SH-SY5Y (cell line): Measurements from ENCODE around the gene CNTN2.

Experiments used
- GATA2 ChIP-seq: IDR thresholded peaks from 2 replicates; pipeline ENCODE4 v1.6.1; 2011; ENCODE audit warnings: mild to moderate bottlenecking, low read depth, low read length
- GATA3 ChIP-seq: IDR thresholded peaks from 2 replicates; pipeline ENCODE4 v1.6.1; 2011; ENCODE audit warnings: low read depth, mild to moderate bottlenecking, low read length, moderate library complexity

DNA sequence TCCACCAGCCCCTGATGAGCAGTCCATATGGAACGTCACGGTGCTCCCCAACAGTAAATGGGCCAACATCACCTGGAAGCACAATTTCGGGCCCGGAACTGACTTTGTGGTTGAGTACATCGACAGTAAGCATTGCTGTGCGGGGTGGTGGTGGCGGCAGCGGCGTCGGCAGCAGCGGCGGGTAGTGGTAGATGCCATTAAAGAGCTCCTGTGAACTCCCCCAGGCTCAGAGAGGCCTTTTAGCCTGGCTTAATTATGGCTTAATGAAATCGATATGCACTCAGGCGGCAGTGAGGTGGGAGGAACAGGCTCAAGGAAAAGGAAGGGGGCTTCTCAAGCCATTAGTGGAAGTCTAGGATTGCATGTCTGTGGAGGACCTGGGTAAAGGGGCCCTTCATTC lies 41.9 kb upstream of the CNTN2 start:
- TF ChIP-seq GATA3 (no peak), GATA2 (no peak)
